Measurements from ENCODE around the gene VASH2.

Gene VASH2

DNA sequence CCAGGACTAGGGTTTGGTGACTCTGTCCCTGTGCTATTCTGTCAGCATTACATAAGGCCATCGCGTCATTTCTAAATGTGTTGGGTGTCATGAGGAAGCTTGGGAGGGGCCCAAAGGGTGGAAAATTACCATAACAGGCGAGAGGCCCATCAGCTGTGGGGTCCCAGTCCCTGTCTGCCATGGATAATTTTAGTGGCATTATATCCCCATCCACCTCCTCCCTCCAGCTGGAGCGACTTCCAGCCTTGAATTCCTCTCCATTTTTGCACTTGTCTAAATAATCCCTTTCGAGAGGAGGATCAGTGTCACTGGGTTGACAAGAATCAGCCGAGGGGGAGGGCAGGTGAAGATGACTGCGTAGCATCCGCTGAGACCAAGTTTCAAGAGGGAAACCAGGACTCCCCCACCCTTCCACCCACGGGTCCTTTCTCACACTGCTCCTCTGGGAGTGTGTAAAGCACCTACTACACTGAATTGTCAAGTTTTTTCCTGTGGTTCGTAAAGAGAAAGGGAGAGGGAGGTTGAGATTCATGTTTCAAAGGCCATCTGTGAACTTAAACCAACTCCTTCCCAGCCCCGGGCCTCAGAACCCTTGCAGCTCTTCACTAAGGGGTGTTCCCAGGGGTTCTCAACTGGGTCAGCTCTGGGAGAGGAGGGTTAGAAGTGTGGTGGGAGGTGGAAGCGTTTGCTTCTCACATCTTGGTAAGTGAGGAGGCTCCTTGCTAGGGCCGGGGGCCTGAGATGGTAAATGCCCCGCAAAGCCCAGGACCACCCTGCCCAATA lies 29.2 kb downstream of the VASH2 start:
- Histone ChIP-seq H3K4me3 (ENCODE audit: low read depth, low read length) (no peak overlapping the region), H3K9me3 (no peaks in the 10 kb centered on the region), H3K27me3 (no peaks in the 10 kb centered on the region), H3K4me1 (no peaks in the 10 kb centered on the region), H3K36me3 (no peaks in the 10 kb centered on the region)
- TF ChIP-seq, protein P1, sequence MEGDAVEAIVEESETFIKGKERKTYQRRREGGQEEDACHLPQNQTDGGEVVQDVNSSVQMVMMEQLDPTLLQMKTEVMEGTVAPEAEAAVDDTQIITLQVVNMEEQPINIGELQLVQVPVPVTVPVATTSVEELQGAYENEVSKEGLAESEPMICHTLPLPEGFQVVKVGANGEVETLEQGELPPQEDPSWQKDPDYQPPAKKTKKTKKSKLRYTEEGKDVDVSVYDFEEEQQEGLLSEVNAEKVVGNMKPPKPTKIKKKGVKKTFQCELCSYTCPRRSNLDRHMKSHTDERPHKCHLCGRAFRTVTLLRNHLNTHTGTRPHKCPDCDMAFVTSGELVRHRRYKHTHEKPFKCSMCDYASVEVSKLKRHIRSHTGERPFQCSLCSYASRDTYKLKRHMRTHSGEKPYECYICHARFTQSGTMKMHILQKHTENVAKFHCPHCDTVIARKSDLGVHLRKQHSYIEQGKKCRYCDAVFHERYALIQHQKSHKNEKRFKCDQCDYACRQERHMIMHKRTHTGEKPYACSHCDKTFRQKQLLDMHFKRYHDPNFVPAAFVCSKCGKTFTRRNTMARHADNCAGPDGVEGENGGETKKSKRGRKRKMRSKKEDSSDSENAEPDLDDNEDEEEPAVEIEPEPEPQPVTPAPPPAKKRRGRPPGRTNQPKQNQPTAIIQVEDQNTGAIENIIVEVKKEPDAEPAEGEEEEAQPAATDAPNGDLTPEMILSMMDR (IDR thresholded peaks at IDR 0.05; ENCODE audit: low read depth, low read length): no peak
- no peak for DNase-seq

DNA sequence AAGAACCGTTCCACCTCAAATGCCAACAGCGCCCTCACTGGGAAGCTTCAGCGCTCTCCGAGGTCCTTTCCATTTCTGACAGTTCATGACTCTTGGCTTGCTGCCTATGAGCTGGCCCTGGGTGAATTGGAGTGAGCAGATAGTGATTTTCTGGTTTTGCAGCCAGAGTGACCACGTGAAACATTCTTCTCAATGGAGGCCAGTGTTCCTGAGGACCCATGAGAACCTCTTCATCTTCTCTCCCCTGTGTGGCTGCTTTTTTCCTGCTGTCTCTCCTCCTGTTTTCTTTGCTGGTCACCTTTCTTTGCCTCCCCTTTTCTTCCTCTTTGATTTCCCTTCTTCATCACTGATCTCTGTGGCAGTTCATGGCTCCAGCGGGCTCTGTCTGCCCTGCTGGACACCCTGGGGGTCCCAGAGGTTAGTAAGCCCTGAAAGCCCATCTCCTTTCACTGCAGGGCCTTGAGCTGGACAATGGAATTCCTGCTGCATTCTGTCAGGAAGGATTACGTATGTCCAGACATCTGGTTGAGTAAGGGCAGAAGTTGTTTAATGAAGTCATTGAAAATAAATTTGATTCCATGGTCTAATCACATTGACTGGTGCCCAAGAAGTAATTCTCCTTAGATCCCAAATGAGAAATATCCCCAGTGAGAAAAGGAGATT lies 29.9 kb downstream of the VASH2 start:
- Histone ChIP-seq H3K36me3 (no peaks in the 10 kb centered on the region), H3K4me1 (no peaks in the 10 kb centered on the region)
- TF ChIP-seq, protein P1 (IDR thresholded peaks at IDR 0.05; ENCODE audit: low read depth, low read length): no peak; the same call in 1 of the 2 replicates

DNA sequence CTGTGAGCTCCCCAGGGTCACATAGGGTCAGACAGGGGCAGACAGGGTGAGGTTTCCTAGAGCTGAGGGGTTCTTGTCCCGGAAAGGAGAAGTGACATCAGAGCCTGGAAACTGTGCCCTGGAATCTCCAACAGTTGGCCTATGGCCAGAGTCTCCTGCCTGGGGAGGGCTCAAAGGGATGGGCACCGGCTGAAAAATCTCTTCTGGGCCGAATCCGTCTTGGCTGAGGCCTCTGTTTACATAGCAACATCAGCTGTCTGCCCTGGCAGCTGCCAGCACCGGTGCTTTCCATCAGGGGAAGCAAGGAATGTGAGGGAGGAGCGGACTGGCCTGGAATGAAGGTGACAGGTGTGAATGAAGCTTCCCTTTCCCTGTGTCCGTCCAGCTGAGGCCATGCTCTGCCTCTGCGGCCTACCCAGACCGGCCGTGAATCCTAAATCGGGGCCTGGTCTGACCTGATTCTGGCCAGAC lies 30.7 kb downstream of the VASH2 start:
- Histone ChIP-seq H3K27me3 (no peaks in the 10 kb centered on the region), H3K36me3 (no peaks in the 10 kb centered on the region), H3K9me3 (no peaks in the 10 kb centered on the region), H3K4me1 (no peaks in the 10 kb centered on the region), H3K4me3 (ENCODE audit: low read depth, low read length) (no peak overlapping the region)
- no peak for DNase-seq
- TF ChIP-seq, protein P1 (IDR thresholded peaks at IDR 0.05; ENCODE audit: low read depth, low read length): no peak

More for the DNA sequence above, 29.9 kb downstream of the VASH2 start:
- no peaks in the 10 kb centered on the region for H3K27me3 ChIP-seq
- H3K9me3 ChIP-seq: no peaks in the 10 kb centered on the region
- H3K4me3 ChIP-seq (ENCODE audit: low read depth, low read length): no peak overlapping the region
- DNase-seq: no peak

DNA sequence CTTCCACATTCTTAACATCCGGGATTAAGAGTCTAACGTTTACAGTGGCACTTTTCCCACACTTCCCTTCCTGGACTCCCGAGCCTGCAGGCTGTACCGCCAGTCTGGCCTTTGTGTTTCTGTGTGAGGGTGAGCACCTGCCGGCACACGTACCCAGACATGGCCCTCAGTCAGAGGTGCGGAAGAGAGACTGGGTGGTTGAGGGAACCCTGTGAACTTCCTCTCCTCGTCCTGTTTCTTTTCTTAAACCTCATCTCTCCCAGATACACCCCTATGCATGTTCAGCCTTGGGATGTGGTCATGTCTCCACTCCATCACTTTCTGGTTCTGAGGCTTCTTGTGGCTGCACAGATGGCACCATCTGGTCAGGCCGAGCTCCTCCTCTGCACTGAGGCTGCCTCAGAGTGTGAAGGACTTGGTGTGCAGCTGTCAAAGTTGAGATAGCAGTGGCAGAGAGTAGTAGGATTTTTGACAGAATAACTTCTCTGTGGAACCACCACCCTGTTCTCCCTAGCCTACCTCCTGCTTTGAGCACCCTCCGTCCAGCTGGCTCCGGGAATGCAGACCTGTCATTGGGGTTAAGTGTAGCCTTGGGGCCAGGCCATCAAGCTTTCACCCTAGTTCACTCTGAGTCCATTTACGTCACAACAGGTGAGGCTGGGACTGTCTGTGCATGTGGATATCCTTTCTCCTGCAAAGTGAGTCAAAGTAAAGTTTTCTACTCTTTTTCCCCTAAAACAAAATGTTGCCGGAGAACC lies 31.4 kb downstream of the VASH2 start:
- TF ChIP-seq, protein P1 (IDR thresholded peaks at IDR 0.05; ENCODE audit: low read depth, low read length): no peak
- DNase-seq: no peak
- H3K9me3 ChIP-seq: no peaks in the 10 kb centered on the region
- no peaks in the 10 kb centered on the region for H3K36me3 ChIP-seq
- no peaks in the 10 kb centered on the region for H3K27me3 ChIP-seq
- no peaks in the 10 kb centered on the region for H3K4me1 ChIP-seq
- H3K4me3 ChIP-seq (ENCODE audit: low read depth, low read length): no peak overlapping the region

DNA sequence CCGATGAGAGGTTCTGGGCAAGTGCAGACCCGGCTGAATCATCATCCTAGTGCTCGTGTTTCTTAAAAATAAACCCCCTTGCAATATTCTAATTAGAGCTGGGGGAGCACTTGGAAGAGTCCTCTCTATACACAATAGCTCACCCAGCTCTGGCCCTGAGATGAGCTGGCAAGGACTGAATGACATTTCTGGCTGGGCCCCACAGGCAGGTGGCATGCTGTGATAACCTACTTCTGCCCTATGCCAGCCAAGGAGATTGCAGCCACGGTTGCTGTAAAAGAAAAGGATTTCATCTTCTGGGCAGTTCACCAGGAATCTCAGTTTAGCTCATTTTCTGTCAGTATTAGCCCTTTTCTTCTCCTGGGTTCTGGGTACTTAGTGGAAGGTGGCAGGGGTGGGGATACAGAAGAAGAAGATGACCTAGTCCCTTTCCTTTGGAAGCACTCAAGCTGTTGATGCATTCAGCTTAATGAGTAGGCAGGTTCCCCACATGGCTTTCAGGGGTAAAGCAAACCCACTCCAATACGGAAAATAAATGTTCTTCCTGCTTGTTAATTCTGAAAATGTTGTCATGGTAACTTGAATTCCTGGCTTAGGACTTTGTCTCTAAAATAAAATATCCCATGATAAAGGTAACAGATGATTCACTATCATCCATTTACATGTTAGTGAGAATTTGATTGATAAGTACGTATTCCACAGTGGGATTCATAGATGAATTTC lies 32.2 kb downstream of the VASH2 start:
- H3K36me3 ChIP-seq: no peaks in the 10 kb centered on the region
- no peaks in the 10 kb centered on the region for H3K4me1 ChIP-seq
- TF ChIP-seq, protein P1 (IDR thresholded peaks at IDR 0.05; ENCODE audit: low read depth, low read length): no peak

More for the DNA sequence above, 32.2 kb downstream of the VASH2 start:
- Histone ChIP-seq H3K9me3 (no peaks in the 10 kb centered on the region), H3K27me3 (no peaks in the 10 kb centered on the region), H3K4me3 (ENCODE audit: low read depth, low read length) (no peak overlapping the region)
- no peak for DNase-seq

Measured in BE2C (cell line).